Measurements from ENCODE around the gene NCKAP5. TPM values are rescaled to one million over a fixed set of nuclear protein-coding genes. Genes with fewer than 3 reads are reported as not detected.

NCKAP5 gene
- total and polyA plus RNA-seq, 10 donors = 0.39 to 6.0 (median 3.3) TPM

DNA sequence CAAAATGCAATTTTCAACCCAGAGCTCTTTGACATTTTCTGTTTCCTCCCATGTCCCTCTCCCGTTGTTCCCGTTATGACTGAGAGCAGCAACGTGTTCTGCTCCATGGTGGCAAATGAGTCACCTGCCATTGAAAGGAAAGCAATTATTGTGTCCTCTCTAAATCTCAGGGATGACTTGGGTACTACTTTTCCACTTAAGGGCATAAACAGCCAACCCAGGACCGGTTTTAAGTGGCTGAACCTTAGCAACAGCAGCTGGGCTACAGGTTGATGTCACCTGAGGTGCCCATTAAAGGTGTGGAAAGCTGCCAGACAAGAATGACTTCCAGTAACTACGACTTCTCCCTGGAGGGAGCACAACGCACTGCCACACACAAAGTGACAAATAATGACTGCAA lies 236.8 kb downstream of the NCKAP5 start:
- Histone ChIP-seq H3K4me3 (no peak overlapping the region), H3K27ac (no peak overlapping the region), H3K4me1 (no peaks in the 10 kb centered on the region), H3K27me3 (replicated peaks in 1 of 7) (no peaks in the 10 kb centered on the region), H3K9me3 (no peaks in the 10 kb centered on the region), H3K36me3 (no peaks in the 10 kb centered on the region)
- 68 to 87% (median 78%) methylated on average over 6 of the region's 6 CpGs for WGBS, 5 donors
- intact Hi-C loops (cut with DNase I; ENCODE audit: low total_unique reads) = no loop called here
- TF ChIP-seq, protein P1, sequence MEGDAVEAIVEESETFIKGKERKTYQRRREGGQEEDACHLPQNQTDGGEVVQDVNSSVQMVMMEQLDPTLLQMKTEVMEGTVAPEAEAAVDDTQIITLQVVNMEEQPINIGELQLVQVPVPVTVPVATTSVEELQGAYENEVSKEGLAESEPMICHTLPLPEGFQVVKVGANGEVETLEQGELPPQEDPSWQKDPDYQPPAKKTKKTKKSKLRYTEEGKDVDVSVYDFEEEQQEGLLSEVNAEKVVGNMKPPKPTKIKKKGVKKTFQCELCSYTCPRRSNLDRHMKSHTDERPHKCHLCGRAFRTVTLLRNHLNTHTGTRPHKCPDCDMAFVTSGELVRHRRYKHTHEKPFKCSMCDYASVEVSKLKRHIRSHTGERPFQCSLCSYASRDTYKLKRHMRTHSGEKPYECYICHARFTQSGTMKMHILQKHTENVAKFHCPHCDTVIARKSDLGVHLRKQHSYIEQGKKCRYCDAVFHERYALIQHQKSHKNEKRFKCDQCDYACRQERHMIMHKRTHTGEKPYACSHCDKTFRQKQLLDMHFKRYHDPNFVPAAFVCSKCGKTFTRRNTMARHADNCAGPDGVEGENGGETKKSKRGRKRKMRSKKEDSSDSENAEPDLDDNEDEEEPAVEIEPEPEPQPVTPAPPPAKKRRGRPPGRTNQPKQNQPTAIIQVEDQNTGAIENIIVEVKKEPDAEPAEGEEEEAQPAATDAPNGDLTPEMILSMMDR (IDR thresholded peaks at IDR 0.05 in 8 of 11, conservative IDR thresholded peaks at IDR 0.05 in 3 of 11) = no peak
- TF ChIP-seq POLR2AphosphoS5 (IDR thresholded peaks at IDR 0.05) (no peak), POLR2A (IDR thresholded peaks at IDR 0.05) (no peak)
- DNase-seq = no peak

DNA sequence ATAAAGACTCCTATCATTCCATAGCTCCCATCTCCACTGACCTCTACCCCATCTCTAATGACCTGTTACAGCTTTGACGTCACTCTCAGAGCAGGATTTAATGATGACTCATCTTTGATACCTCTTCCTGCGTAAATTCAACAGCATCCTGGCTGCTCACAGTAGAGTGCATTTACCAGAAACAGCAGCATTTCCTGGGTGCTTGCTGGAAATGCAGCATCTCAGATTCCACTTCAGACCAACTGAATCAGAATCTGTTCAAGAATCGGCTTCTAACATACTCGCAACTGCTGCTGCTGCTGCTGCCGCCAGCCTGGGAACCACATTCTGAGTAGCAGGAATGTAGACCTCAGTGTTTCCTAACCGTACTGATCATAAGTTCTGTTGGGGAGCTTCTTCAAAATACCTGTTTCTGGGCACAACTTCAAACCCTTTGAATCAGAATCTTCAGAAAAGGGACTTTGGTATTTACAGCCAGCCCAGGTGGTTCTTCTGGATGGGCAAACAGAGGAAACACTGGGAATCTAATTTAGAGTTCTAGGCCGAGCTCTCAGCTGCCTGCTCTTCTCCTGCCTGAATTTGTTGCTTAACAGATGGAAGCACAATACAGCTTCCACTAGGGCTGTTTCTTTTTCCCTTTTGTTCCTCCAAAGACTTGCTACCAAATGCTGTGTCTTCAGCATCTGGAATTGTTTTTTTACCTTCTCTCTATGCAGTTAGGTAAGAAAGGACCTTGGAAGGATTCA lies 241.4 kb downstream of the NCKAP5 start:
- 69 to 84% (median 75%) methylated on average over 7 of the region's 7 CpGs for WGBS, 5 donors

DNA sequence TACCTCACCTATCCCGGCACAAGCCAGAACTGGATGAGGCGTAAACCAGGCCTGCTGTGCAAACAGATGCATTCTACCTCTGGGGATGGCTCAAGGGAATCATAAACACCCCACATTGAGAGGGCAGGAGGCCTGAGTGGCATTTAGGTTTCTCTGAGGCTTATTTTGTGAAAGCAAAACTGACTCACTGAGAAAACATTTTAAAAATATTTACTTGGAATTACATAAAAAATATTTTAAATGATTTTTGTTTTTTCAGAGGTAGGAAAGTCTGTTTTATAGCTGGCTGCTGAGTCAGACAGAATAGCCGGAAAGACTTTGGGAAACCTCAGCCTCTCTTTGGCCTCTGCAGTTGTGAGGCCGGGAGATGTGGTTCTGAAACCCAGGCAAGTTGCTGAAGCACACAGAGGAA lies 244.1 kb downstream of the NCKAP5 start:
- intact Hi-C loops (cut with DNase I; ENCODE audit: low total_unique reads) = no loop called here
- H3K27me3 ChIP-seq (replicated peaks in 1 of 7) = no peaks in the 10 kb centered on the region
- no peak for DNase-seq
- no peak for TF ChIP-seq POLR2AphosphoS5 (IDR thresholded peaks at IDR 0.05)
- no peak for TF ChIP-seq POLR2A (IDR thresholded peaks at IDR 0.05)
- TF ChIP-seq, protein P1 (IDR thresholded peaks at IDR 0.05 in 8 of 11, conservative IDR thresholded peaks at IDR 0.05 in 3 of 11) = no peak
- no peak overlapping the region for H3K27ac ChIP-seq
- WGBS, 5 donors = 80 to 86% (median 83%) methylated on average over 4 of the region's 4 CpGs
- no peak overlapping the region for H3K4me3 ChIP-seq
- no peaks in the 10 kb centered on the region for H3K36me3 ChIP-seq
- H3K9me3 ChIP-seq = no peaks in the 10 kb centered on the region
- no peaks in the 10 kb centered on the region for H3K4me1 ChIP-seq

More for the DNA sequence above, 241.4 kb downstream of the NCKAP5 start:
- intact Hi-C loops (cut with DNase I; ENCODE audit: low total_unique reads) = no loop called here
- no peaks in the 10 kb centered on the region for H3K36me3 ChIP-seq
- H3K9me3 ChIP-seq = no peaks in the 10 kb centered on the region
- no peak for DNase-seq
- H3K27ac ChIP-seq = no peak overlapping the region
- H3K27me3 ChIP-seq (replicated peaks in 1 of 7) = no peaks in the 10 kb centered on the region
- H3K4me3 ChIP-seq = no peak overlapping the region
- TF ChIP-seq POLR2A (IDR thresholded peaks at IDR 0.05) (no peak), POLR2AphosphoS5 (IDR thresholded peaks at IDR 0.05) (no peak)
- H3K4me1 ChIP-seq = no peaks in the 10 kb centered on the region

DNA sequence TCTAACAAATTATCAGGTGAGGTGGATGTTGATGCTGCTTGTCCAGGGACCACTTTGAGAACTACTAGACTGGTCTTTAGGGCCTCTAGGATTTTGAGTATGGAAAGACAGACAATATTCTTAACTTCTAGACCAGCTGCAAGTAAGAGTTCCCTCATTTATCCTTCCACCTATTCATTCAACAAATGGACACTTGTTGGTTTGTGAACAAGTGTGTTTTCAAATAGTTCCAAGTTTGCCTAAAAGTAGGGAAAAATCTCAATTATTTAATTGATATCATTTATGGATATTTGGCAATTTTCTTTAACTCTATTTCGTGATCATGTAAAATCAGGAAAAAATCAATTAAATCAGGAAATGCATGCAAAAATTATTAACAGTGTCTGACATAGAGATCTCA lies 245.4 kb downstream of the NCKAP5 start:
- WGBS, 5 donors = 40 to 69% (median 46%) methylated on average over 1 of the region's 1 CpG

More for the DNA sequence above, 245.4 kb downstream of the NCKAP5 start:
- TF ChIP-seq POLR2A (IDR thresholded peaks at IDR 0.05) = no peak
- TF ChIP-seq POLR2AphosphoS5 (IDR thresholded peaks at IDR 0.05) = no peak
- TF ChIP-seq, protein P1 (IDR thresholded peaks at IDR 0.05 in 8 of 11, conservative IDR thresholded peaks at IDR 0.05 in 3 of 11) = no peak
- H3K9me3 ChIP-seq = no peaks in the 10 kb centered on the region
- no peaks in the 10 kb centered on the region for H3K36me3 ChIP-seq
- intact Hi-C loops (cut with DNase I; ENCODE audit: low total_unique reads) = no loop called here
- no peak overlapping the region for H3K4me3 ChIP-seq
- no peak overlapping the region for H3K27ac ChIP-seq
- no peaks in the 10 kb centered on the region for H3K4me1 ChIP-seq
- DNase-seq = no peak
- H3K27me3 ChIP-seq (replicated peaks in 1 of 7) = no peaks in the 10 kb centered on the region

Measured in spleen (tissue), 11 donors.